OCI-LY1 (cell line): ENCODE results near the gene CACNA1C.

Source experiments
- CTCF ChIP-seq: fragments of 200-600 bp; sonication (generic), shearing (Covaris generic); IDR thresholded peaks from 2 replicates; pipeline ENCODE4 v1.5.1; 2017; ENCODE audit warnings: mild to moderate bottlenecking, antibody characterized with exemption, low read length, moderate library complexity, mixed read lengths
- EZH2 ChIP-seq: fragments of 200-600 bp; sonication (generic), shearing (Covaris generic); IDR thresholded peaks from 2 replicates; pipeline ENCODE4 v1.8.0; 2017; ENCODE audit warnings: borderline replicate concordance, mixed run types, mild to moderate bottlenecking, antibody characterized with exemption, low read length, moderate library complexity, mixed read lengths

GRCh38 chr12:2503762-2504161 lies 451.0 kb downstream of the CACNA1C start:
- no peak for TF ChIP-seq CTCF
- TF ChIP-seq EZH2 = no peak
